PFSK-1 (cell line): ENCODE data around the gene GFY.

ENCODE experiments used
- POLR2AphosphoS5 ChIP-seq: IDR thresholded peaks from 2 replicates; pipeline ENCODE4 v1.6.1; 2012; ENCODE audit warnings: low read depth, mild to moderate bottlenecking, control low read depth, low read length, moderate library complexity
- REST ChIP-seq, 2 experiments: IDR thresholded peaks; 2 replicates each; pipeline versions ENCODE4 v1.6.1 to v1.8.0; 2011 to 2012; ENCODE audit warnings: low read depth in 2 of 2, low read length in 2 of 2, control low read depth in 1 of 2, inconsistent platforms in 1 of 2, mild to moderate bottlenecking in 1 of 2, moderate library complexity in 1 of 2; ENCODE audit not compliant: insufficient read depth in 1 of 2
- TAF1 ChIP-seq: IDR thresholded peaks from 2 replicates; pipeline ENCODE4 v1.6.1; 2012; ENCODE audit warnings: low read length, control low read depth, borderline replicate concordance; ENCODE audit not compliant: insufficient read depth

DNA sequence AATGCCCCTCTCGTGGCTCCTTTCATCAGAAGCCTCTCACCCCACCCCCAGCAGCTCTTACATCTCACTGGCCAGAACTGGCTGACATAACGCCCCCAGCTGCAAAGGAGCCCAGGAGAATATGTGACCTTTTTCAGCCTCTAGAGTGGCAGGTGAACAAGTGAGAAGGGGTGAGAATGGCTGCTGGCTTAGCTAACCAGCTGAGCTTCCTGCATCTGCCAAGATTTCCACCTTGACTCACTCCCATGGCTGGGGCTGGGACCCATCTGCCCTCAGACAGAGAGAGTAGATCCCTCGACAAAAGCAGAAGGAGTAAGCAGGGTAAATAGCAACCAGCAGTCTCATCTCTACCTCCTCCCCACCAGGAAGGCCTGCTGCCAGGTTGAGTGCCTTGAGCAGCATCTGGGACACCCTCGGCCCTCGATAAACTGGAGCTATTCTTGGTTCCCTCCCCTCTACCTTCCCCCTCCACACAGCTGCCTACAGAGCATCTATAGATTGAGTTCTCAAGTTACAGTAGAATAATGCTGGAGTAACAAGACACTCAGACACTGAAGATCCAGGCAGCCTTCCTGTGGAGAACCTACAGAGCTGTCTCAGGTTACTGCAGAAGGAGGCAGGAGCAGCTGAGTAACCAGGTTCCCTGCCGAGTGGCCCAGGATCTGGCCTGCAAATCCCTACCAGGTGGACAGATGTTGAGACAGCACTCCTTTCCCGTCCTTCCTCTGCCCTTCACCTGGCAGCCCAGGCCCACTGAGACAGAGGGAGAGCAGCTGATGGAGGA is 21.6 kb upstream of the GFY start:
- no peak for TF ChIP-seq POLR2AphosphoS5
- no peak for TF ChIP-seq TAF1
- no peak for TF ChIP-seq REST (IDR thresholded peaks at IDR 0.05; ENCODE audit: insufficient read depth in 1 of 2, low read depth in 2 of 2, low read length in 2 of 2)
